ENCODE measurements around the gene WWOX.

Gene WWOX

DNA sequence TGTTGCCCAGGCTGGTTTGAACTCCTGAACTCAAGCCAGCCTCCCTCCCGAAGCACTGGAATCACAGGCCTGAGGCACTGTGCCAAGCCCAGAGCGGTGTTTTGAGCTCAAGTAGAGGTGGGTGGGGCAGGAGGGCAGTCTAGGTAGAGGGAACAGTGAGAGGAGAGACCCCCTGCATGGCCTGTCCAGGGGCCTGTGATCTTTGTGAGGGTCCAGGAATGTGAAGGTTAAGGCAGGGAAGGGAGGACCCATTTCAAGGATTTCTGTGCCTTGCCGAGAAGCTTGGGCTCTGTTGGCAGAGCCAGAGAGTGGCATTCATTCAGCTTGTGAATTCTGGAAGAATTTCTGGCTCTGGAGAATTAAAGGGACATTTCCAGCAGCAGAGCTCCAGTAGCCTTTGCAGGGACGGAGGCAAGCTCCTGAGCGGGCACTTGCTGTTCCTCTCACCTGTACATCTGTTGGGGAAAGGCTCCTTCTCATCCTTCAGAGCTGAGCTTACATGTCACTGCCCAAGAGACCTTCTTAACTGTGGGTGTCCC lies 2.7 kb downstream of the WWOX start:
- Histone ChIP-seq H3K4me1 (ENCODE audit: control insufficient read depth, insufficient read depth, low read length, poor library complexity, severe bottlenecking) (no peaks in the 10 kb centered on the region), H3K9me3 (ENCODE audit: control insufficient read depth, low read length) (no peaks in the 10 kb centered on the region), H3K27me3 (replicated peaks; ENCODE audit: control insufficient read depth, insufficient read depth, low read length, poor library complexity, severe bottlenecking) (no peaks in the 10 kb centered on the region), H3K36me3 (ENCODE audit: control insufficient read depth, insufficient read depth, low read length) (no peaks in the 10 kb centered on the region), H3K27ac (ENCODE audit: insufficient read depth, low read length, poor library complexity, severe bottlenecking) (no peak overlapping the region), H3K4me3 (ENCODE audit: insufficient read depth, low read depth, low read length, poor library complexity, severe bottlenecking) (no peak overlapping the region)
- no peak for DNase-seq

DNA sequence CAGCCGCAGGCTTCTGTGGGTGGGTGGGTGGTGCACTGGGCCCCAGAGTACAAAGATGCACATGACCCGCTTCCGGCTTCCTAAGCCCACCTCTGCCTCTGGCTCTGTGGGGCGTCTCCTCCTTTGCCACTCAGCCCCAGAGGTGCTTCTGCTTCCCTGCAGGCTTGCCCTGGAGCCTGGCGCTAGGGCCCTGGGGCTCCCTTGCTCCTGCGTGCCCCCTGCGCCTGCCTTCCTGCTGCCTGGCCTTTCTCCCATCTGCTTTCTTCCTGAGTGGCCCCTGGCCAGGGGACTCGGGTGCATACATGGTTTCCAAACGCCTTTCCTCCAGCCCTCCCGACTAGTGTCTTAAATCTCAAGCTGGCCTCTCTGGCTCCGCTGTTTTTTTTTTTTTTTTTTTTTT lies 3.4 kb downstream of the WWOX start:
- no peak overlapping the region for H3K27ac ChIP-seq (ENCODE audit: insufficient read depth, low read length, poor library complexity, severe bottlenecking)
- H3K9me3 ChIP-seq (ENCODE audit: control insufficient read depth, low read length) = no peaks in the 10 kb centered on the region
- H3K36me3 ChIP-seq (ENCODE audit: control insufficient read depth, insufficient read depth, low read length) = no peaks in the 10 kb centered on the region
- no peaks in the 10 kb centered on the region for H3K27me3 ChIP-seq (replicated peaks; ENCODE audit: control insufficient read depth, insufficient read depth, low read length, poor library complexity, severe bottlenecking)
- no peaks in the 10 kb centered on the region for H3K4me1 ChIP-seq (ENCODE audit: control insufficient read depth, insufficient read depth, low read length, poor library complexity, severe bottlenecking)
- no peak overlapping the region for H3K4me3 ChIP-seq (ENCODE audit: insufficient read depth, low read depth, low read length, poor library complexity, severe bottlenecking)
- no peak for DNase-seq

DNA sequence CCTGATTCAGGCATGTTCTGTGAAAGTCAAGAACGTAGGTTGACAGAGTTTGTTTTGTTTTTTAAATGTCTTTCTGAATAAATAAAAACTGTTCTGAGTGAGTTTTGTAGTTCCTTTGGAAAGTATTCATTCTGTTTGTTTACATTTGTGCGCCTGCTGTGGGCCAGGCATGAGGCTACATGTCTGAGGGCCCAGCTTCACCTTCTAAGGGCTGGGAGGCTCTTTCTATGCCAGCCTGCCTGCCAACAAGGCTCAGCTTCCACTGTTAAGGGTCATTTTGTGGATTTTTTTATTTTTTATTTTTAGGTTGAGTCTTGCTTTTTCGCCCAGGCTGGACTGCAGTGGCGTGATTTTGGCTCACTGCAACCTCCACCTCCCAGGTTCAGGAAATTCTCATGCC lies 6.1 kb downstream of the WWOX start:
- Histone ChIP-seq H3K4me1 (ENCODE audit: control insufficient read depth, insufficient read depth, low read length, poor library complexity, severe bottlenecking) (no peaks in the 10 kb centered on the region), H3K36me3 (ENCODE audit: control insufficient read depth, insufficient read depth, low read length) (no peaks in the 10 kb centered on the region), H3K4me3 (ENCODE audit: insufficient read depth, low read depth, low read length, poor library complexity, severe bottlenecking) (no peak overlapping the region), H3K9me3 (ENCODE audit: control insufficient read depth, low read length) (no peaks in the 10 kb centered on the region), H3K27ac (ENCODE audit: insufficient read depth, low read length, poor library complexity, severe bottlenecking) (no peak overlapping the region), H3K27me3 (replicated peaks; ENCODE audit: control insufficient read depth, insufficient read depth, low read length, poor library complexity, severe bottlenecking) (no peaks in the 10 kb centered on the region)
- no peak for DNase-seq

DNA sequence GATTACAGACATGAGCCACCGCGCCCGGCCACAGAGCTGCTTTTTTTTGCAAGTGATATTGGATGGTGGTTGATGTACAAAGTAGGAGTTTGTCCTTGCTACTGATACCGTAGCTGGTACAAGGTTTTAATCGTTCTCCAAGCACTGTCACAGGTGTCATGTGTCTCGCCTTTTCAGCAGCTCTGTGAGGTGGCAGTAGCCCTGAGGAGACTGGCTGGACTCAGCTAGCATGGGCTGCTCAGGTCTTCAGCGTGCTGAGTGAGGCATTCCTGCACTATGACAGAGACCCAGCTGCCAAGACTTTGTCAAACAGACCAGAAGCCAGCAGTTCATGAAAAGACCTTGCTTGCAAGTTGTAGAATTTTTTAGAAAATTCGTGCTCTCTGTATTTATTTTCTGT lies 7.2 kb downstream of the WWOX start:
- H3K36me3 ChIP-seq (ENCODE audit: control insufficient read depth, insufficient read depth, low read length) = no peaks in the 10 kb centered on the region
- no peak overlapping the region for H3K4me3 ChIP-seq (ENCODE audit: insufficient read depth, low read depth, low read length, poor library complexity, severe bottlenecking)
- H3K27ac ChIP-seq (ENCODE audit: insufficient read depth, low read length, poor library complexity, severe bottlenecking) = no peak overlapping the region
- no peaks in the 10 kb centered on the region for H3K27me3 ChIP-seq (replicated peaks; ENCODE audit: control insufficient read depth, insufficient read depth, low read length, poor library complexity, severe bottlenecking)
- DNase-seq = no peak
- H3K9me3 ChIP-seq (ENCODE audit: control insufficient read depth, low read length) = no peaks in the 10 kb centered on the region
- no peaks in the 10 kb centered on the region for H3K4me1 ChIP-seq (ENCODE audit: control insufficient read depth, insufficient read depth, low read length, poor library complexity, severe bottlenecking)

DNA sequence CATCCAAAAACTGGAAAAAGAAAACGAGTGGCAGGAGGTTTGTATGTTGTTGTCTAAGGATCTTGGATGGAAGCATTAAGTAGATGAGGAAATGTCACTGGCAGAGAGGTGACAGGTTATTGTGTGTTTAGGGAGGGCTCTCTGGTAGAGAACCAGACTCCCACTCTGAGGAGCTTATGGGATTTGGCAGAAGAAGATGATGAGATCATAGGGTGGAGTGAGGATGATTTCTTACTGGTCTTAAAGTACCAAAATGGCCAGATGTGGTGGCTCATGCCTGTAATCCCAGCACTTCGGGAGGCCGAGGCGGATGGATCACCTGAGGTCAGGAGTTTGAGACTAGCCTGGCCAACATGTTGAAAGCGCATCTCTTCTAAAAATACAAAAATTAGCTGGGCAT lies 9.0 kb downstream of the WWOX start:
- DNase-seq = no peak
- no peak overlapping the region for H3K27ac ChIP-seq (ENCODE audit: insufficient read depth, low read length, poor library complexity, severe bottlenecking)
- H3K36me3 ChIP-seq (ENCODE audit: control insufficient read depth, insufficient read depth, low read length) = no peaks in the 10 kb centered on the region
- no peak overlapping the region for H3K4me3 ChIP-seq (ENCODE audit: insufficient read depth, low read depth, low read length, poor library complexity, severe bottlenecking)
- no peaks in the 10 kb centered on the region for H3K4me1 ChIP-seq (ENCODE audit: control insufficient read depth, insufficient read depth, low read length, poor library complexity, severe bottlenecking)
- no peaks in the 10 kb centered on the region for H3K9me3 ChIP-seq (ENCODE audit: control insufficient read depth, low read length)
- H3K27me3 ChIP-seq (replicated peaks; ENCODE audit: control insufficient read depth, insufficient read depth, low read length, poor library complexity, severe bottlenecking) = no peaks in the 10 kb centered on the region

DNA sequence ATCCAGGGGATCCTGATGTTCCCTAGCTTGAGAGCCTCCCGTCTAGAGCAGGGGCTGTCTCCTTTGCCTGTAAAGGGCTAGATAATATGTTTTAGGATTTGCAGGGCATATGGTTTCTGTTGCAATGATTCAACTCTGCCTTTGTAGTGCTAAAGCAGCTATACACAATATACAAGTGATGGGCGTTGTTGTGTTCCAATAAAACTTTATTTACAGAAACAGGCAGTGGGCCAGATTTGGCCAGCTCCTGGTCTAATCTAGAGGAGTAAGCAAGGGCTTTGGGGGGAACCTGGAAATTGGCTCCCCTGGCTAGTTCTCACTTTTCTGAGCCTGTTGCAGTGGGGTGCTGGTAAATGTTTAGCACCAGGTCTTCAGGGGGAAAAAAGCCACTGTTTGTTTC lies 13.8 kb downstream of the WWOX start:
- Histone ChIP-seq H3K27ac (ENCODE audit: insufficient read depth, low read length, poor library complexity, severe bottlenecking) (no peak overlapping the region), H3K9me3 (ENCODE audit: control insufficient read depth, low read length) (no peaks in the 10 kb centered on the region), H3K27me3 (replicated peaks; ENCODE audit: control insufficient read depth, insufficient read depth, low read length, poor library complexity, severe bottlenecking) (no peaks in the 10 kb centered on the region), H3K4me3 (ENCODE audit: insufficient read depth, low read depth, low read length, poor library complexity, severe bottlenecking) (no peak overlapping the region), H3K4me1 (ENCODE audit: control insufficient read depth, insufficient read depth, low read length, poor library complexity, severe bottlenecking) (no peaks in the 10 kb centered on the region), H3K36me3 (ENCODE audit: control insufficient read depth, insufficient read depth, low read length) (peaks cover 11% of the 10 kb centered on the region)
- DNase-seq = no peak

DNA sequence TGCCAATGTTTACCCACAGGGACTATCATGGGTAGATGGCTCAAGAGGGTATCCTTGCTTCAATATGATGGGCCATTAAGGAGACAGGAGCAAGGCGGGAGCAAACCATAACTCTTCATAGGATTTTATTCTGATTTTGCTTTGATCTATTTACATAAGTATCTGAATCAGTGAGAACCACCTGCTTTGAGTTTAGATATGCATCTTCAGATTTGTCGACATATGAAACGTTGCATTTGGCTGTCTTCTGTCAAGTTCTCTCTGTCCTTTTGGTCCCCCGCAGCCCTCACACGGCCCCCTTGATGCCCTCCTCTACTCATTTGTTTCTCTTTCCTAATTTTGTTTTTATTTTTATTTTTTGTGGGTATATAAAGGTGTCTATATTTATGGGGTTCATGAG lies 16.2 kb downstream of the WWOX start:
- Histone ChIP-seq H3K4me3 (ENCODE audit: insufficient read depth, low read depth, low read length, poor library complexity, severe bottlenecking) (no peak overlapping the region), H3K27me3 (replicated peaks; ENCODE audit: control insufficient read depth, insufficient read depth, low read length, poor library complexity, severe bottlenecking) (no peaks in the 10 kb centered on the region), H3K4me1 (ENCODE audit: control insufficient read depth, insufficient read depth, low read length, poor library complexity, severe bottlenecking) (no peaks in the 10 kb centered on the region), H3K27ac (ENCODE audit: insufficient read depth, low read length, poor library complexity, severe bottlenecking) (no peak overlapping the region), H3K9me3 (ENCODE audit: control insufficient read depth, low read length) (no peaks in the 10 kb centered on the region), H3K36me3 (ENCODE audit: control insufficient read depth, insufficient read depth, low read length) (peaks cover 24% of the 10 kb centered on the region)
- no peak for DNase-seq

DNA sequence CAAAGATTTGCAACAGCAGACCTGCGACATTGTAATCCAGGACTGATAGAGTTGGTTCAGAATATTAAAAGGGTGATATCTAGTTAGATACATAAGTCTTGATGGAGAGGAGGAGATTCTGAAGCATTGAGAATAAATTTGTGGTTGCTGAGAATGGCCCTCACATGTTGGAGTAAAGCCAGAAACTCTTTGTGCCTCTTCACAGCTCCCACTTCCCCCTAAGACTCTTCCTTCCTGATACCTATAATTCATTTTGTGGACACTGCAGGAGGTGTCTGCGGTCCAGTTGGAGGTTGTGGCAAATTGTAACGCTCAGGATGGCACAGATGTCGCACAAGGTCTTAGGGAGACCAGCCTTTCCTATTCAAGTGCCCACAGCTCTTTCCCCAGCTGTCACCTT lies 17.5 kb downstream of the WWOX start:
- DNase-seq = no peak
- Histone ChIP-seq H3K36me3 (ENCODE audit: control insufficient read depth, insufficient read depth, low read length) (peaks cover 24% of the 10 kb centered on the region), H3K27me3 (replicated peaks; ENCODE audit: control insufficient read depth, insufficient read depth, low read length, poor library complexity, severe bottlenecking) (no peaks in the 10 kb centered on the region), H3K9me3 (ENCODE audit: control insufficient read depth, low read length) (no peaks in the 10 kb centered on the region), H3K27ac (ENCODE audit: insufficient read depth, low read length, poor library complexity, severe bottlenecking) (no peak overlapping the region), H3K4me1 (ENCODE audit: control insufficient read depth, insufficient read depth, low read length, poor library complexity, severe bottlenecking) (no peaks in the 10 kb centered on the region), H3K4me3 (ENCODE audit: insufficient read depth, low read depth, low read length, poor library complexity, severe bottlenecking) (no peak overlapping the region)

DNA sequence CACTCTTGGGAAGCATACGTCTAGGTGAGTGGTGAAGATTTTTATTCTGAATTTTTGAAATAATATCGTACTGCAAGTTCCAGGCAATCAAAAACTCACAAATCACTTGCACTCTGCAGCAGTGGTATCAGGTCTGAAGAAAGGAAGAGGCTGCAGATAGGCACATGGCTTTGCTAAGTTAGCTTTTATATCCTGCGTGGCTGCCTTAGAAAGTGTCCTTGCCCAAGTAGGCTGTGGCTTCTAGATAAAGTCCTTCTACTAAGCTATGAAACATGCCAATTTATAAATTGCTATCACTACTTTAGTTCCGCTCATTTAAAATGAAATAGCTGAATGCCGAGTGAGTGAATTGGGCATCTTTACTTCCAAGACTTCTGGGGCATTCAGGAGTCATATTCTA lies 17.9 kb downstream of the WWOX start:
- H3K4me3 ChIP-seq (ENCODE audit: insufficient read depth, low read depth, low read length, poor library complexity, severe bottlenecking) = no peak overlapping the region
- H3K9me3 ChIP-seq (ENCODE audit: control insufficient read depth, low read length) = no peaks in the 10 kb centered on the region
- H3K36me3 ChIP-seq (ENCODE audit: control insufficient read depth, insufficient read depth, low read length) = peaks cover 24% of the 10 kb centered on the region
- no peak overlapping the region for H3K27ac ChIP-seq (ENCODE audit: insufficient read depth, low read length, poor library complexity, severe bottlenecking)
- DNase-seq = no peak
- no peaks in the 10 kb centered on the region for H3K27me3 ChIP-seq (replicated peaks; ENCODE audit: control insufficient read depth, insufficient read depth, low read length, poor library complexity, severe bottlenecking)
- H3K4me1 ChIP-seq (ENCODE audit: control insufficient read depth, insufficient read depth, low read length, poor library complexity, severe bottlenecking) = no peaks in the 10 kb centered on the region

DNA sequence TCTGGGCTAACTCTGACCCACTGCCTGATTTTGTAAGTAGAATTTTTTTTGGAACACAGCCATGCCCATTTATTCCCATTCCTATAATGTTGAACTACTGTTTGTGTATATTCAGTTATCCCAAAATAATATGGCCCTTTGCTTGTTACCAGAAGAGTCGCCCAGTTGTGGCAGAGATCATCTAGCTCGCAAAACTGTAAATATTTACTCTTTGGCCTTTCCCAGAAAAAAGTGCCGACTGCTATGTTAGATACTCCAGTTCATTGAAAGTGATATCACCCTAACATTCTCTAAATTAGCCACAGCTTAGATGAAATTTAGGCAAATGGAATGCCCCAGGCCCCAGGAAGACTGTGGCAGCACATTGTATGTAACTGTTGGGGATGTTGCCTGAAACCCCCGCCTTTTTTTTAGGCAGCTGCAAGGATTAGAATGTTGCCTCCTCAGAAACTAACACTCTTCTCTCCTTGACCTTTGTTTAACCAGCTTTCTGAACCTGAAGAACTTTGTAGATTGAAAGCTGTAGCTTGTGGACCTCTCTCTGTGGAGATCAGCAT lies 19.1 kb downstream of the WWOX start:
- DNase-seq = no peak
- H3K27ac ChIP-seq (ENCODE audit: insufficient read depth, low read length, poor library complexity, severe bottlenecking) = no peak overlapping the region
- peaks cover 24% of the 10 kb centered on the region for H3K36me3 ChIP-seq (ENCODE audit: control insufficient read depth, insufficient read depth, low read length)
- no peaks in the 10 kb centered on the region for H3K4me1 ChIP-seq (ENCODE audit: control insufficient read depth, insufficient read depth, low read length, poor library complexity, severe bottlenecking)
- no peak overlapping the region for H3K4me3 ChIP-seq (ENCODE audit: insufficient read depth, low read depth, low read length, poor library complexity, severe bottlenecking)
- H3K9me3 ChIP-seq (ENCODE audit: control insufficient read depth, low read length) = no peaks in the 10 kb centered on the region
- no peaks in the 10 kb centered on the region for H3K27me3 ChIP-seq (replicated peaks; ENCODE audit: control insufficient read depth, insufficient read depth, low read length, poor library complexity, severe bottlenecking)
